Colonic mucosa (tissue), 4 donors: ENCODE data around the gene SMU1. TPM values are rescaled to one million over a fixed set of nuclear protein-coding genes. Genes with fewer than 3 reads are reported as not detected.

ENCODE experiments used
- DNase-seq: peaks from one replicate; pipeline ENCODE4 v3.0.0-alpha.2; 2020
- H3K27ac ChIP-seq: fragments of 200-600 bp; one replicate; pipeline ENCODE4 v1.8.0; 2021
- H3K27me3 ChIP-seq: fragments of 200-600 bp; one replicate; pipeline ENCODE4 v1.8.0; 2021
- H3K36me3 ChIP-seq: fragments of 200-600 bp; one replicate; pipeline ENCODE4 v1.8.0; 2021
- H3K4me1 ChIP-seq: fragments of 200-600 bp; one replicate; pipeline ENCODE4 v1.8.0; 2021; ENCODE audit warnings: mild to moderate bottlenecking
- H3K4me3 ChIP-seq: fragments of 200-600 bp; one replicate; pipeline ENCODE4 v1.8.0; 2021
- H3K9ac ChIP-seq, 2 donors: one replicate each; pipeline ENCODE4 v1.7.0; 2013; ENCODE audit warnings: control low read depth in 2 of 2, low read depth in 2 of 2, low read length in 2 of 2
- H3K9me3 ChIP-seq: fragments of 200-600 bp; one replicate; pipeline ENCODE4 v1.8.0; 2021
- CTCF ChIP-seq: fragments of 200-600 bp; IDR thresholded peaks from one replicate; pipeline ENCODE4 v1.8.0; 2022; ENCODE audit warnings: antibody characterized with exemption, mild to moderate bottlenecking
- intact Hi-C: fragments of 100-400 bp; cut with DNase I; formaldehyde crosslinking; loops from one replicate; pipeline ENCODE4 v1.14.1; 2022
- total RNA-seq, 2 donors: library from RNA; stranded (reverse); fragmentation: NEBNext Ultra II Directional in 1 of 2; extraction: Animal tissue kit (Norgen Biotek cat#: 25700) in 1 of 2; gene quantifications; one replicate each; pipeline ENCODE4 v1.2.1, GENCODE V29; 2021
- donor health status: healthy.
- donor health status: DM: no; HTN: no; CAD: no.
- donor health status: DM: no; HTN: no; CAD: no.

SMU1 gene
- total RNA-seq, 2 donors from 2014 or later = 17.4 to 18.7 TPM

GRCh38 chr9:33022303-33022702, 54.2 kb downstream of the SMU1 start:
- Histone ChIP-seq H3K9ac (no peak overlapping the region), H3K4me1 (peaks cover 3% of the 10 kb centered on the region), H3K36me3 (no peaks in the 10 kb centered on the region), H3K27me3 (no peaks in the 10 kb centered on the region), H3K9me3 (no peaks in the 10 kb centered on the region), H3K27ac (no peak overlapping the region), H3K4me3 (no peak overlapping the region)
- no peak for TF ChIP-seq CTCF
- intact Hi-C loops = no loop called here
- no peak for DNase-seq

GRCh38 chr9:33019797-33020196, 56.7 kb downstream of the SMU1 start:
- TF ChIP-seq CTCF = no peak
- H3K4me1 ChIP-seq = peaks cover 3% of the 10 kb centered on the region

GRCh38 chr9:33017283-33018041, 59.0 kb downstream of the SMU1 start:
- TF ChIP-seq CTCF = no peak
- no peaks in the 10 kb centered on the region for H3K36me3 ChIP-seq
- no peak overlapping the region for H3K9ac ChIP-seq
- H3K27ac ChIP-seq = no peak overlapping the region
- no peaks in the 10 kb centered on the region for H3K27me3 ChIP-seq
- no peak overlapping the region for H3K4me3 ChIP-seq
- H3K4me1 ChIP-seq = no peaks in the 10 kb centered on the region
- intact Hi-C loops = no loop called here
- DNase-seq = no peak
- H3K9me3 ChIP-seq = no peaks in the 10 kb centered on the region

More at GRCh38 chr9:33019797-33020196, 56.7 kb downstream of the SMU1 start:
- H3K27ac ChIP-seq = no peak overlapping the region
- no peak overlapping the region for H3K4me3 ChIP-seq
- no peaks in the 10 kb centered on the region for H3K9me3 ChIP-seq
- H3K27me3 ChIP-seq = no peaks in the 10 kb centered on the region
- intact Hi-C loops = no loop called here
- no peak overlapping the region for H3K9ac ChIP-seq
- H3K36me3 ChIP-seq = no peaks in the 10 kb centered on the region
- DNase-seq = no peak

GRCh38 chr9:33014665-33015014, 61.8 kb downstream of the SMU1 start:
- no peaks in the 10 kb centered on the region for H3K27me3 ChIP-seq
- no peaks in the 10 kb centered on the region for H3K9me3 ChIP-seq
- no peak for DNase-seq
- no peak for TF ChIP-seq CTCF
- H3K27ac ChIP-seq = no peak overlapping the region
- no peaks in the 10 kb centered on the region for H3K4me1 ChIP-seq
- H3K9ac ChIP-seq = no peak overlapping the region
- intact Hi-C loops = no loop called here
- H3K4me3 ChIP-seq = no peak overlapping the region
- no peaks in the 10 kb centered on the region for H3K36me3 ChIP-seq

- Histone ChIP-seq H3K27ac (no peak overlapping the region), H3K36me3 (no peaks in the 10 kb centered on the region), H3K9ac (no peak overlapping the region), H3K4me3 (no peak overlapping the region), H3K9me3 (no peaks in the 10 kb centered on the region), H3K4me1 (no peaks in the 10 kb centered on the region), H3K27me3 (no peaks in the 10 kb centered on the region)
- DNase-seq = no peak
- intact Hi-C loops = no loop called here
- TF ChIP-seq CTCF = no peak
Observed at GRCh38 chr9:33013962-33014664, 62.4 kb downstream of the SMU1 start.
